T-helper 1 cell (primary cell): ENCODE measurements around the gene NGFR.

Experiments used
- DNase-seq, 5 donors: peaks; one replicate each; pipeline ENCODE4 v3.0.0-alpha.2; 2012 to 2020
- total RNA-seq, 4 donors: gene quantifications; one replicate each; lab custom pipeline; 2026; lab: John Stamatoyannopoulos, UW

NGFR gene
- 0.46 to 1.9 (median 1.1) reads per million in 4 donors for total RNA-seq

DNA sequence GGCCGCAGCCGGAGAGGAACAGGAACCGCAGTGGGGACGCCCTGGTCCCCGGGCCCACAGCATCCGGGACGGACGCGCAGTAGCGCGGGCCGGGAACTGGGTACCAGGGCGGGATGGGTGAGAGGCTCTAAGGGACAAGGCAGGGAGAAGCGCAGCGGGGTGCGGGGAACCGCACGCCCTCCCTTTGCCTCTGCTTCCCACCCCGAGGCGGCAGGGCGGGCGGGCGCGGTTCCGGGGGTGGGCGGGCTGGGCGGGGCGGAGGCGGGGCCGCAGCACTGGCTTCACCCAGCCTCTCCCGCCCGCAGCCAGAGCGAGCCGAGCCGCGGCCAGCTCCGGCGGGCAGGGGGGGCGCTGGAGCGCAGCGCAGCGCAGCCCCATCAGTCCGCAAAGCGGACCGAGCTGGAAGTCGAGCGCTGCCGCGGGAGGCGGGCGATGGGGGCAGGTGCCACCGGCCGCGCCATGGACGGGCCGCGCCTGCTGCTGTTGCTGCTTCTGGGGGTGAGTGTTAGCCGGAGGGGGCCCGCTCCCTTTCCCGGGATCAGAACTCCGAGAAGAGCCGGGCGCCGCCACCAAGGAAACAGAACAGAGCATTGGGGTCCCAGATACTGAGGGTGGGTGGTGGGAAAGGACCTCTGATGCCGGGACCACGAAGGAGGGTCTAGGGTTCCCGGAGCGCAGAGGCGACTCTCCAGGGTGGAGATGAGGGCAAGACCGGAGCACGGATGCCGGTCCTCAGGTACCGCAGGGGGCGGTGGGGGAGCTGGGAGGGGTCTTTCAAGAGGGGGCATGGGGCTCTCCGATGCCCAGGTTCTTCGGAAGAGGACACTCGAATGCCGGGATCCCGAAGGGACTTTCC lies at the start of gene NGFR:
Gene NGFR (plus strand): TSS at position 308 of the 856 bp plus-strand sequence. CDS start 125 bp downstream, at position 433.
- peak; percentile 31 to 55 (median 41) for DNase-seq

- no peak for DNase-seq
Observed at GRCh38 chr17:49445591-49445990, 49.5 kb upstream of the NGFR start.

- DNase-seq: no peak
Observed at GRCh38 chr17:49447628-49448302, 47.3 kb upstream of the NGFR start.

DNA sequence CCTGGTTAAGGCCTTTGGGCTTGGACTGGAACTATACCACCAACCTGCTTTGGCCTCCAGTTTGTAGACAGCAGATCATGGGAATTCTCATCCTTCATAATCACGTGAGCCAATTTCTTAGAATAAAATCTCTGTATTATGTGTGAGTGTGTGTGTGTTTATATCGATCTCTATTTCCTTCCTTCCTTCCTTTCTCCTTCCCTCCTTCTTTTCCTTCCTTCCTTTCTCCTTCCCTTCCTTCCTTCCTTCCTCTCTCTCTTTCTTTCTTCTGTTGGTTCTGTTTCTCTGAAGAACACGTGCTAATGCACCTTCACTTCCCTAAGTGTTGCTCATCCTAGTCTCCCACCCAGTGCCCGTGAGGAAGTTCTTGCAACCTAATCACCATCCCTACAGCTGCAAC lies 44.9 kb upstream of the NGFR start:
- DNase-seq: no peak

GRCh38 chr17:49450735-49451134 lies 44.4 kb upstream of the NGFR start:
- DNase-seq: no peak

GRCh38 chr17:49452201-49452600 lies 42.9 kb upstream of the NGFR start:
- DNase-seq: no peak

DNA sequence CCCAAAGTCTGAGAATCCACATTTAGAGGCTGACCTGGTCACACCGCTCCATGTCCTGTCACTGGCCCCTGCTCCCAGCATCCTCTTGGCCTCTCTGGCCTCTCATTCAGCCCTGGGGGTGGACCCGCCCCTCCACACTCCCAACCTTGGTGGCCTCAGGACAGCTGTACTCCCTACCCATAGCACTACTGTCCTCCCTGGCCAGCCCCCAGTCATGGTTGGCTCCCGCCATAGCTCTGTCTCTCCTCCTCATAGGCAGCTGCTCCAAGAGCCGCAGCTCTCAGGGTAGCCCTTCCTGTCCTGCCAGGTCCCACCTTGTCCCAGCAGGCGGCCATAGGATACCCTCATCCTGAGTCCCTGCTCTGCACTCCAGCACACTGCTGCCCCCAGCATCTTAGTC lies 42.4 kb upstream of the NGFR start:
- no peak for DNase-seq

DNA sequence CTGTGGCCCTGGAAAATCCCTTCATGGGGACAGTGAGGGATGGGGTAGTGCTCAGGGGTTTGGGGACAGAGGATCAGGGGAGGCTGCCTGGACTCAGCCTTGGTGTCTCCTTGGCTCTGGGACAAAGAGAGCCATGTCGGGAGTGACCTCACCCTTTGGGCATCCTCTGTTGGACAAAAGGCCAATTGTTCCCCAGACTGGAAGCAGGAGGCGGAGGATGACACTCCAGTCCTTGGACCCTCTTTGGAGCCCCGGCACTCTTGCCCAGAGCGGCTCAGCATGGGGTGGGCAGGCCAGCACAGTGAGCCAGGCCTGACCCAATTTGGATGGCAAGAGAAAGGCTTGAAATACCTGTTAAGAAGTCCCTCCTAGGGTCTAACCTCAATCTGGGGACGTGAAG lies 41.0 kb upstream of the NGFR start:
- DNase-seq: no peak

- DNase-seq: no peak
Observed at GRCh38 chr17:49455272-49455861, 39.7 kb upstream of the NGFR start.

DNA sequence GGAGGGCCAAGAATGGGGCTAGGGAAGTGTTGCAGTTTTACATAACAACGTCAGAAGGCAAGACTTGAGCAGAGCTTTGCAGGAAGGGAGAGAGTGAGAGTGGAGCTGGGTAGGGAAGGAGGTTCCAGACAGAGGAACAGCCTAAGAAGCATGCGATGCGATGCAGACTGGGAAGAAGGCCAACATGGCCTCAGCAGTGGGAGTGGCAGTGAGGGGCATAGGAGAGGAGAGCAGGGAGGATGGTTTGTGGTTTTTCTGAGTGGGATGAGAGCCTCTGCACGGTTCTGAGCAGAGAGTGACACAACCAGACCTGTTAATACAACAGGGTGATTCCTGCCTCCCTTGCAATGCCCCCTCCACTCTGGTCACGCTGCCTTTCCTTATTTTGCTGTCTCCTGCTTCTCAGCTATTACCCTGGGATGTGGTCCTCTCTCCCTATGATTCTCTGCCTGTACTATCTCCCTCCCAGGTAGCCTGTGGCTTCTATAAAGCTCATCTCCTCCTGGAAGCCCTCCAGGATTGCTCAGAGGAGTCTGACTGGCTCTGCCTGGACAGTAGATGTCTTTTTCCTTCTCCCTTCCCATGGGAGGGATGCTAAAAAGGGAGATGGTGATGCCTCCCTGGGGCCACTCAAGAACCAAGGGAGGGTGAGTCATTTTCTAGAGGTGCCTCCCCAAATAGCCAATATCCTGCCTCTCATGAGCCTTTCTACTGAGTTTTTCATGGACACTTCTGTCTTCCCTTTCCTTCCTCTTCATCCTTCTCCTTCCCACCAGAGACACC lies 38.7 kb upstream of the NGFR start:
- no peak for DNase-seq

DNA sequence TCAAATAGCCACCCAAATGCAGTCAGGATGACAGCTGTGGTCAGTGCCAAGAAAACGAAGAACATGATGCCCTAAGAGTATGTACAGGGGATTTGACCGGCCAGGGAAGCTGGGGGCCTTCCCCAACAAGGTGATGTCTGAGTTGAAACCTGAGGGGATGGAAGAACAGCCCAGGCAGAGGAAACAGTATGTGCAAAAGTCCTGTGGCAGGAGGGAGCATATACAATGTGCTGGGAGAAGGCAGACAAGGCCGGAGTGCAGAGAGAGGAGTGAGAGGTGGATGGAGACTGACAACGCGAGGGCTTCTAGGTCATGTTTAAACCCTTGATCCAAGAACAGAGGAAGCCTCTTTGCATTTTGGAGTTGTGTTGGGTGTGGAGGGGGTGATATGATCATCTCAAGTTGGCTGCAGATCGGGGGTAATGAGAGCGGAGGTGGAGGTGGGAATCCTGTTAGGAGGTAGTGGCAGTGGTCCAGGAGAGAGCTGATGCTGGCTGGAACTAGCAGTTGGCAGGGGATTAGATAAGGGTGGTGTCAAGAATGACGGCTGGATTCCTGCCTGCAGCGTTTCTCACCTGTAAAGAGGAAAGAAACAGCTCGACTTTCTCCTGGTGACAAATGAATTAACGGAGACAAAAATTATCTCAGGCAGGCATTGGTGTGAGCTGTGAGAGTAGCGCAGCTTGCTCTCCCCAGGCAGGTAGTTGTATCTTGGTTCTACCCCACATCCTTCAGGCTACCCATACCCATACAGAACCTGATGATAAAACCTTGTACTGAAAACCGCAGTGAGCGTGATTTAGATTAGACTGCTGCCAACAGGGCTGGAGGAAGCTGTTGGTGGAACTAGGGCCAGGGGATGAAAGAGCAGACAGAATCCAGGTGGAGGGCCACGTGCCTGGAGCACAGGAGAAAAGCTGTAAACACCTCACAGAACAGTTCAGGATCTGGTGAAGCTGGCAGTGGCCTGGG lies 37.2 kb upstream of the NGFR start:
- no peak for DNase-seq

- DNase-seq: no peak
Observed at GRCh38 chr17:49459401-49459984, 35.6 kb upstream of the NGFR start.

DNA sequence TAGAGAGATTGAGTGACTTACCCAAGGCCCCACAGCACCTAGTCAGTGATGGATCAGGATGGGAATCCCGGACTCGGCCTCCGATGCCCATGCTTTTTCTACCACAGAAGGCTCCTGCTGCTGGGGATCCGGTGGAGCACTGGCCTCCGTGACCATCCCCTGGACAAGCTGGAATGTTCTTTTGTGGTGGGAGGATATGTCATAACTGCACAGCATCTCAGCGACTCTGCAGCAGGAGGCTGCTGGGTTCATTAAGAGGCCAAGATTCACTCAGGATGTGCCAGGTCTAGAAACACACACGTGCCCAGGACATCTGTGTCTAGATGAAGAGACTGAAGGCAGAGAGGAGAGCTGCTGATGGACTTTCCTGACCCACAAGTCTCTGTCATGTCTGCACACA lies 34.7 kb upstream of the NGFR start:
- no peak for DNase-seq

DNA sequence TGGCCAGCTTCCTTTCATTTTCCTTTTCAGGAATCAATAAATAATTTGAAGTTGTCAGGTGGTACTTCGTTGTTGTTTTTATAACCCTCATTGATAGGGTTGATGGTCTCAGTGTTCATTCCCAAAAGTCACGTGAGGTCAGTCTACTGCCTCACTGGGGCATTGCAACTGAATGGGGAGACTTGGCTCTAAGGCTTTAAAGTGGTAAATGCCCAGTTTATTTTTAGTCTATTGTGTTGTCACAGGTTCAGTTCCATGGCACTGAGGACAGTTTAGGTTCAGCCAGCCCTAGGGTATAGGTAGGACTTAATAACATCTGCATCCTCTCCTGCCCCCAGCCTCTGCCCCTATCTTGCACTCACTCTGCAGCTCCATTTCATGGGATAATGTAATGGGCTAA lies 33.5 kb upstream of the NGFR start:
- DNase-seq: no peak

DNA sequence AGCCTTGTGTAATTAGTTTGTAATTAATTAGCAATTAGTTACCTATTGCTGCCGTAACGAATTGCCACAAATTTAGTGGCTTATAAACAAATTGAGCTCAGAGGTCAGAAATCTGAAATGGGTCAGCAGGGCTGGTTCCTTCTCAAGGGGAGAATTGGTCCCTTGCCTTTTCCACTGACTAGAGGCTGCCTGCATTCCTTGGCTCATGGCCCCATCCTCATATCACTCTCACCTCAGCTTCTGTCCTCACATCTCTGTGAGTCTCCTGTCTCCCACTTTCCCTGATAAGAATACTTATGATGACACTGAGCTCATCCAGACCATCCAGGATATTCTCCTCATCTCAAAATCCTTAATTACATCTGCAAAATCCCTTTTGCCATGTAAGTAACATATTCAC lies 31.0 kb upstream of the NGFR start:
- no peak for DNase-seq

DNA sequence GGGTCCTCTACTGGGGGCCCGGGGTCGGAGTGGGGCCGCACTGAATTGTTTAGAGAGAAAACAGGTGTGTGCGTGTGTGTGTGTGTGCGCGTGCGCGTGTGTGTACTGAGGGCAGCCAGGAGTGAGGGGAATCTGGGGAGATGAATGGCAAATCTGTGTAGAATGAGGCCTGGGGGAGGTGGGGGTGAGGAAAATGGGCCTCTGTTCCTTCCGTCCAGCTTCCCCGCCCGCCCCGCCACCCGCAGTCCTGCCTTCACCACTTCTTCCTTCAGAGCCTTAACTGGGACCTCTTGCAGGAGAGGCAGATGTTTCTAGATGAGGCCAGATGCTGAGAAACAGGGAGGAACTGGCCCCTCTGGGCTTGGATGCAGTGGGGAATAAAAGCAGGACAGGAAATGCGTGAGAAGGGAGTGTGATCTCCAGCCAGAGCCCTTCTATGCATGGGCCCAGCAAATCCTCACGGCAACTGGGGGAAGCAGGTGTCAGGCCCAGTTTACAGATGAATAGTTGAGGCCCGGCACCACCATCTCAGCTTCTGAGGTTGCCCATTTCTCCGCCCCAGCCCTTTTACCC lies 29.7 kb upstream of the NGFR start:
- DNase-seq: no peak

DNA sequence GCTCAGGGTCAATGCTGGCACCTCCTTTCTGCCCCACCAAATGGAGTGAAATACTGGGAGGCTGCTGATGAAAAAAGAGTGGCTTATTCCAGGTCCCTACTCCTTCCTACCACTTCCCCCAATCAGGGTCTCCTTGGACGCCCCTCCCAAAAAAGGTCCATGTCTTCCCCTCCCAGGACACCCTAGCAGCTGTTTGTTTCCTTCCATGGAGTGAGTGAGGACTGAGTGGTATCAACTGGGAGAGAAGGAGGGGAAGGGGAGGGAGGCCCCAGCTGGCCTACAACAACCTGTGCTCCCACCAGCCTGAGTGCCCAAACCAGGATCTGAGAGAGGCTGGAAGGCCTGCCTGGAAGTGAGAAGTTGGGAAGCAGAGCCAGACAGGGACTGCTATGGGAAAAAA lies 28.7 kb upstream of the NGFR start:
- DNase-seq: no peak

DNA sequence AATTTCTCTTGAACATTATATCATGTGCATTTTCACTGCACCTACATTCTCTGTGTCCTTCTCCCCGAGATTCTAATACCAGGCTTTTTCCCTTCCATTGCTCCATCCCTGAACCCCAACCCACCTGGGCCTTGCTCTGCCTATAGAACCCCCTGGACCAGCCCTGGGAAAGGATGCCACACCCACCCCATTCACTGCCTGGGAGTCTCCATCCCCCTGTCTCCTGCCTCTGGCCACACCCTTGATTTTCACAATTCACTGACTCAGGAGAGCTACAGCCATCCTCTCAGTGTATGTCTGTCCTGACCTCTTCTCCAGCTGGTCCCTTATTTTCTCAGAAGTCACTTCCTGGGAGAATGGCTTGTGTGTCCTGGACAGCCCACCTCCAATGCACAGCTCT lies 27.9 kb upstream of the NGFR start:
- DNase-seq: no peak

DNA sequence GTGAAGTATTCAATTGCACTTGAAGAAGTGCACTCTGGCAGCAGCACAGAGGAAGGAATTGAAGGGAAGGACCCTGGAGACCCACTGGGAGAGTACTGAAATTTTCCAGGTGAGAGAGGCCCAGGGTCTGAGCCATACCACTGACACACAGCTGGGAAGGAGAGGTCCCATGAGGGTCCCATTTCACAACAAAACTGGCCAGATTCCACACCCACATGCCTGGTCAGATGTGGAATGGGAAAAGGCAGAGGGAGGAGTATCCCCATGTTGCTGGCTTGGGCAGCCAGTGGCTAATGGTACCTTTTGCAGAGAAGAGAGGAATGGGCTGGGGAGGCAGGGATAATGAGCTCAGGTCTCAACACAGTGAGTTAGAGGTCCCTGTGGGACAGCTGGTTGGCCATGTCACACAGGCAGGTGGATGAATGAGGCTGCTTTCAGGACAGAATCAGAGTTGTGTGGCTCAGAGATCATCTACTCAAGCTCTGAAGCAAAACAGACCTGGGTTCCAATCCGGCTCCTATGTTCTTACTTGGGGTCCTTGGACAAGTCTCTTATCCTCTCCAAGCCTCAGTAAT lies 26.2 kb upstream of the NGFR start:
- no peak for DNase-seq
